Measurements from ENCODE around the gene TMEM100.

TMEM100 gene, protein sequence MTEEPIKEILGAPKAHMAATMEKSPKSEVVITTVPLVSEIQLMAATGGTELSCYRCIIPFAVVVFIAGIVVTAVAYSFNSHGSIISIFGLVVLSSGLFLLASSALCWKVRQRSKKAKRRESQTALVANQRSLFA

GRCh38 chr17:55722742-55723487 is at the start of gene TMEM100:
TMEM100 (minus strand) TSS chr17:55722864; CDS start chr17:55721070, 1,794 bp downstream.
- no peak for DNase-seq

DNA sequence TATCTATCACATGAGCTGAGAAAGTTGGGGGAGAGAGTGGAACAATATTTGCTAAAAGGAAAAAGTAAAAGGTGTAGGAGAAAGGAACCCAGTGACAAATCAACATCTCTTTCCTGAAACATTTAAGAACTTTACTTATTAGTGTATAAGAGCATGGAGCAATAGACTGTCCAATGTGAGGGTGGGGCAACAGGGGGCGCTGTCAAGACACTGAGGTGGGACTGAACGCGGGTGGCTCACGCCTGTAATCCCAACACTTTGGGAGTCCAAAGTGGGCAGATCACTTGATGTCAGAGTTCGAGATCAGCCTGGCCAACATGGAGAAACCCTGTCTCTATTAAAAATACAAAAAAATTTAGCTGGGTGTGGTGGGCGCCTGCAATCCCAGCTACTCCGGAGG is 49.4 kb upstream of the TMEM100 start:
- DNase-seq: no peak

DNA sequence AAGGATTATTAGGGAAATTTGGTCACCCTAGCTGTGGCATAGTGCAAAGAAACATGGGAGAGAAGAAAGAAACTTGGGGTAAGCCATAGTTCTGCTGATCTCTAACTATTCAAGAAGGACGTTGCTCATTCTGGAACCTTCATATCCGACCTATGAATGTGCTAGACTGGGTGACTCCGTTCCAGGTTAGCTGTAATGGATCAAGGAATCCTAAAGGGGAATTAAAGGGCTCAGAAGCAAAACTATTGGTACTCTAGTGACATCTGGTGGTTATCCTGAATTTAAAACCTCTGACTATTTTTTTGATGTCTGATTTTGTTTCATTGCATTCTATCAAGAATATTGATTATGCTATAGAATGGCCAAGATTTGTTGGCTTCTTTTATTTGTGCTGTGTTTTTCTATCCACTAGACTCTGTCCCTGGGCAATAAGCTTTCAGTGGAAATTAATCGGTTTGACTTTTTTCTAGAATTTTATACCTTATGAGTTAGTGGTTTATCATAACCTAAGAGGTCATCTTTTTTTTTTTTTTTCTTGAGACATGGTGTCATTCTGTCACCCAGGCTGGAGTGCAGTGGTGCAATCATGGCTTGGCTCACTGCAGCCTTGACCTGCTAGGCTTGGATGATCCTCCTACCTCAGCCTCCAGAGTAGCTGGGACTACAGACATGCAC is 47.7 kb upstream of the TMEM100 start:
- DNase-seq: peak in 1 of 2 donors; percentile 19

GRCh38 chr17:55769625-55770000 is 46.9 kb upstream of the TMEM100 start:
- DNase-seq: peak in 1 of 2 donors; percentile 20

GRCh38 chr17:55768936-55769624 is 46.4 kb upstream of the TMEM100 start:
- no peak for DNase-seq

GRCh38 chr17:55765472-55765871 is 42.8 kb upstream of the TMEM100 start:
- DNase-seq: no peak

DNA sequence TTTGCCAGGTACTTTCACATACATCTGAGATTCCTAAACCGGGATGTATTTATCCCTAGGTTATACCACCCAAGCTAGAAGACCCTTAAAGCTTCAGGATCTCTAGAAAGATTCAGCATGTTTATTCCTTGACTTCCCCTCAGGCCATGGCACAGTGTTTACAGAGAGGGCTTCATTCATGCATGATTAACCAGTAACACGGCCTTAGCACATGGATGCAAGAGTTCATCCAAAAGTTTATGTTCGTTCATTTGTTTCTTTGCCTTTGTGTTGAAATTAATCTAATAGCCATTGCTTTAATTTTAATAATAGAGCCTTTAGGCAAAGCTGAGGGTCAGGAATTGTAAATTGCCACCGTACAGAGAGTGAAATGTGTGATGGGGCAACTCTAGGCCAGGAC is 41.9 kb upstream of the TMEM100 start:
- no peak for DNase-seq

GRCh38 chr17:55763856-55764255 is 41.2 kb upstream of the TMEM100 start:
- DNase-seq: no peak

GRCh38 chr17:55762086-55762858 is 39.6 kb upstream of the TMEM100 start:
- no peak for DNase-seq

- DNase-seq: no peak
These were observed 38.1 kb upstream of the TMEM100 start for GRCh38 chr17:55760643-55761355.

DNA sequence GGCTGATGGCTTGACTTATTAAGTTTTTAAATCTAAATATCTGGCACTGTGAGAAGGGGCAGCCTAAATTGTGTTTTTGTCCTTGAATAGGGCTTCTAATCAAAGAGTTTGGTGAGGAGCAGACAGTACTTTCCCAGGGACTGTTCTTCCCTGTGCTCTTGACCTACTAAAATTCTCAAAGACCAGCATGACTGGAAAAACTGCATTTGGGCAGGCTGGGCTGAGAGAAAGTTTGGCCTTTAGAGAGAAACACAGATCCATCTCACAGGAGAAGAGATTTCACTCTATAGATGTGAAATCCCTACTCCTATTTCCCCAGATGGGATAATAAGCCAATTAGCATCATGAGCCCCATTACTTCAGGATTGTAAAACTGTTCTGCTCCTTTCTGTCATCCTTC is 35.5 kb upstream of the TMEM100 start:
- no peak for DNase-seq

- DNase-seq: no peak
These were observed 35.0 kb upstream of the TMEM100 start for GRCh38 chr17:55757659-55758058.

- DNase-seq: no peak
These were observed 34.0 kb upstream of the TMEM100 start for GRCh38 chr17:55756689-55757088.

GRCh38 chr17:55751720-55752250 is 29.1 kb upstream of the TMEM100 start:
- DNase-seq: no peak

GRCh38 chr17:55750750-55751657 is 28.3 kb upstream of the TMEM100 start, which contains the start of gene PCTP:
PCTP (plus strand) TSS chr17:55751051; CDS start chr17:55751104, 53 bp downstream.
- peak; percentile 85 to 87 for DNase-seq

DNA sequence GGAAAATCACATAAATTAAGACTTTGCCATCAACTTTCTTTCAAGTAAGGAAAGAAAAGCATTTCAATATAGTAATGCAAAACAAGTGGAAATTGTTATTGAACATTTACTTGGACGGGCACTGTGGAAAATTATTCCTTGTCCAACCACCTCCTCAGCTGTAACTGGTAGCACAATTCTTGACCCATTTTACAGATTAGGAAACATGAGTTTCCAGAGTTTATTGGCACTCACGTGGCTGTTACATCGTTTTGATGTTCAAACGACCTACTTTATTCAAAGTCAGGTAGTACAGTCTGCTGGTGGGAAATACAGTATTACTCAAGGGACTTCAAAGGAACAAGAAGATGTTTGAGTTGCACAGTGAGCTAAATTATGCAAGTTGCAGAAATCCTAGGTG is 27.3 kb upstream of the TMEM100 start:
- no peak for DNase-seq

- no peak for DNase-seq
These were observed 26.2 kb upstream of the TMEM100 start for GRCh38 chr17:55748841-55749240.

DNA sequence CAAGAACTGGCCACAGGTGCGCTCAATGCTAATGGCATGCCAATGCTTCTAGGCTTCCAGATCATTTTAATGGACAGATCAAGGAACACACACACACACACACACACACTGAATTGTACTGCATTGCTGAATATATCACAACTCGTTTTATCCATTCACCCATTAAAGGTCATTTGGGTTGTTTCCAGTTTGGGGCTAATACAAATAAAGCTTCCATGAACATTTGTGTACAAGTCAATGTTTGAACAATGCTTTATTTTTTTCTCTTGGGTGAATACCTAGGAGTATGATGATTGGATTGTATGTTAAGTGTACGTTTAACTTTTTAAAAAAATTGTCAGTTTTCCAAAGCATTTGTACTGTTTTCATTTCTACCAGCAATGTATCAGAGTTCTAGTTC is 24.5 kb upstream of the TMEM100 start:
- no peak for DNase-seq

DNA sequence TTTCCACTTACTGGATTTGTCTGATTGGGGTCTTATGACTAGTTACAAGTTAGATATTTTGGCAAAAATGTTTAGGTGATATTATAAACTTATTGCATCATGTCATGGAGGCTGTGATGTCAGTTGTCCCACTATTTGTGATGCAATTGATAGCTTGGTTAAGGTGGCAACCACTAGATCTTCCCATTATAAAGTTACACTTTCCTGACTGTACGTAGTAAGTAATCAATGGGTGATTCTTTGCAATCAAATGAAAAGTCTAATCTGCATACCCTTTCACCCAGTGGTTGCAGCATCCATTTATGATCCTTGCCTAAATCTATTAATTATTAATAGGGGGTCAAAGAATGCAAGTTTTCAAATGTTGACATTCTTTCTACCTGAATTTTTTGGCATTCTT is 23.8 kb upstream of the TMEM100 start:
- no peak for DNase-seq

GRCh38 chr17:55745258-55745657 is 22.6 kb upstream of the TMEM100 start:
- DNase-seq: no peak

All from CD4-positive, alpha-beta T cell treated with Interleukin-4 for 1 hour (primary cell).